ENCODE results near the gene GRWD1.

Gene GRWD1

DNA sequence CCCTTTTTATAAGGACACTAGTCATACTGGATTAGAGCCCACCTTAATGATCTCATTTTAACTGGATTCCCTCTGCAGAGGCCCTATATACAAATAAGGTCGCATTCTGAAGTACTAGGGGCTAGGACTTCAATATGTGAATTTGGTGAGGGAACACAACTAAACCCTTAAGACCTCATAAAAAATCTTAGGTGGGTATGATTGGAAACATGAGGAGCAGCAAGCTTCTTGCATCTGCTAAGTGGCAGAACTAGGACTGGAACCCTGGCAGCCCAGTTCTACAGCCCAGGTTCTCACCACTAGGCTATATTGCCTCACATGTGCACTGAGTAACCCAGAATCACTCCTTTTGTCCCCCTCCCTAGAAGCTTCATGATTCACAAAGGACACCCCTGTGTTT is 17.1 kb upstream of the GRWD1 start:
- no peak for DNase-seq

GRCh38 chr19:48433337-48433736 is 12.4 kb upstream of the GRWD1 start:
- no peak for DNase-seq

DNA sequence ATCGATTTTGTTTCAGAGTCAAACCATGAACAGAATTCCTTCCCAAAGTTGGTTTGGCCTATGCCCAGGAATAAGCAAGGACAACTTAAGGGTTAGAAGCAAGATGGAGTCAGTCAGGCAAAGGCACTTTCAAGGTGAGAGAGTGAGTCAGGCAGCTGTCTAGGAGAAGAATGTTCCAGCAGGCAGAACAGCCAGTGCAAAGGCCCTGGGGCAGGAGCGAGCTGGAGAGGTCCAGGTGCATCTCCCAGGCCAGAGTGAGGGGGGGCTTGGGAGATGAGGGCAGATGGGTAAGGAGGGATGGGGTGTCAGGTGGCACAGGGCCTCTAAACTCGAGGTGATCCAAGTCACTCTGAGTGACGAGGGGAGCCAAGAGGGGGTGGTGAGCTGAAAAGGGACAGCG is 9.2 kb upstream of the GRWD1 start:
- no peak for DNase-seq

DNA sequence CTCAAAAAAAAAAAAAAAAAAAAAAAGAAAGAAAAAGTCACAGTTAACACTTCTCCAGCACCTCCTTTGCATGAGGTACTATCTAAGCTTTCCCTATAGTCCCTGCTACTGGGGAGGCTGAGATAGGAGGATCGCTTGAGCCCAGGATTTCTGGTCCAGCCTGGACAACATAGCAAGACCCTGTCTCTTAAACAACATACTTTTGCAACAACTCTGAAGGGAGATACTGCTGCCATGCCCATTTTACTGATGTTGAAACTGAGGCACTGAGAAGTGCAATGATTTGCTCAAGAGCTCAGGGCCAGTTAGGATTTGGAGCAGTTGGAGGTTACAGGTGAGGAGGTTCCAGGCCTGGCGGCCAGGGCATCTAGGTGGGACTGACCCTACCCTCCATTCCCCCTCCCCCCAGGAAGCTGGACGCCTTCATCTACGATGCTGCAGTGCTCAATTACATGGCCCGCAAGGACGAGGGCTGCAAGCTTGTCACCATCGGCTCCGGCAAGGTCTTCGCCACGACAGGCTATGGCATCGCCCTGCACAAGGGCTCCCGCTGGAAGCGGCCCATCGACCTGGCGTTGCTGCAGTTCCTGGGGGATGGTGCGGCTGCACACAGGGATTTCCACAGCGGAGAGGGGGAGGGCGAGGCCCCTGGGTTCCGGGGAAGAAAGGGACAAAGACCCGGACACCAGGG is 4.3 kb upstream of the GRWD1 start:
- no peak for DNase-seq

DNA sequence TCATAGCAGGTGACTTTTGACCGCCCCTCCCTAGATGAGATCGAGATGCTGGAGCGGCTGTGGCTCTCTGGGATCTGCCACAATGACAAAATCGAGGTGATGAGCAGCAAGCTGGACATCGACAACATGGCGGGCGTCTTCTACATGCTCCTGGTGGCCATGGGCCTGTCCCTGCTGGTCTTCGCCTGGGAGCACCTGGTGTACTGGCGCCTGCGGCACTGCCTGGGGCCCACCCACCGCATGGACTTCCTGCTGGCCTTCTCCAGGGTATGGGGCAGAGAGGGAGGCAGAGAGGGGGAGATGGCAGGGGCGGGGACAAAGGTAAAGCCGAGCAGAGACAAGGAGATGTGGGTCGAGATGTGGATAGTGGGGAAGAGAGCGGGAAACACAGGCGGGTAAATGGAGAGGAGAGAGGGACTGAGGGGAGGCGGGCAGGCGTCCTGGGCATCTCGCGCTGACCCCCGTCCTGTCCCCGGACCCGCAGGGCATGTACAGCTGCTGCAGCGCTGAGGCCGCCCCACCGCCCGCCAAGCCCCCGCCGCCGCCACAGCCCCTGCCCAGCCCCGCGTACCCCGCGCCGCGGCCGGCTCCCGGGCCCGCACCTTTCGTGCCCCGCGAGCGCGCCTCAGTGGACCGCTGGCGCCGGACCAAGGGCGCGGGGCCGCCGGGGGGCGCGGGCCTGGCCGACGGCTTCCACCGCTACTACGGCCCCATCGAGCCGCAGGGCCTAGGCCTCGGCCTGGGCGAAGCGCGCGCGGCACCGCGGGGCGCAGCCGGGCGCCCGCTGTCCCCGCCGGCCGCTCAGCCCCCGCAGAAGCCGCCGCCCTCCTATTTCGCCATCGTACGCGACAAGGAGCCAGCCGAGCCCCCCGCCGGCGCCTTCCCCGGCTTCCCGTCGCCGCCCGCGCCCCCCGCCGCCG is 3.4 kb upstream of the GRWD1 start:
- no peak for DNase-seq

- DNase-seq, result peak in 1 of 4 experiments; percentile 12
Observed at GRCh38 chr19:48443256-48443655, 2.5 kb upstream of the GRWD1 start.

DNA sequence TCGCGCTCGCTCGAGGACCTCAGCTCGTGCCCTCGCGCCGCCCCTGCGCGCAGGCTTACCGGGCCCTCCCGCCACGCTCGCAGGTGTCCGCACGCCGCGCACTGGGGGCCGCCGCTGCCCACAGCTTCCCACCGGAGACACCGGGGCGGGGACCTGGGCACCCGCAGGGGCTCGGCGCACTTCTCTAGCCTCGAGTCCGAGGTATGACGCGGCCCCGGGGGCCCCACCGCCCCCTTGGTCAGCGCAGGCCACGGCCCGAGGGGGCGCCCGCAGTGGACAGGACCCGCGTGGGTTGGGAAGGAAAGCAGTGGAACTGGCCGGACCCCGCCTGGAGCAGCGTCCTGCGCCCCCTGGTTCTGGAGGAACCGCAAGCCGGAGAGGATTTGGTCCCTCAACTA is 2.1 kb upstream of the GRWD1 start:
- DNase-seq, result no peak

GRCh38 chr19:48444129-48444935 is 1.5 kb upstream of the GRWD1 start:
- DNase-seq, result no peak

DNA sequence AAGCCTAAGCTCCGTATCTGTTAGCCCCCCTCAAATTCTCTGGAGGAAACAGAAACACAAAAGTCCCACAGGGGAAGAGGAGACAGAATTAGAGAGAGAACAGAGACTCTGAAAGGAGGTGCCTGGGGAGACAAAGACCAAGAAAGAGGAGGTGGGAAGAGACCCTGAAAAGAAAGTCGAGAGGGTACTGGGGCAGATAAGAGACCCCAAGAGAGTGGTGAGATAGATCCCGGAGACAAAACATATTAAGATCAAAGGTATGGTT is 915 bp upstream of the GRWD1 start:
- no peak for DNase-seq

GRCh38 chr19:48445256-48445605 is 552 bp upstream of the GRWD1 start:
- no peak for DNase-seq

DNA sequence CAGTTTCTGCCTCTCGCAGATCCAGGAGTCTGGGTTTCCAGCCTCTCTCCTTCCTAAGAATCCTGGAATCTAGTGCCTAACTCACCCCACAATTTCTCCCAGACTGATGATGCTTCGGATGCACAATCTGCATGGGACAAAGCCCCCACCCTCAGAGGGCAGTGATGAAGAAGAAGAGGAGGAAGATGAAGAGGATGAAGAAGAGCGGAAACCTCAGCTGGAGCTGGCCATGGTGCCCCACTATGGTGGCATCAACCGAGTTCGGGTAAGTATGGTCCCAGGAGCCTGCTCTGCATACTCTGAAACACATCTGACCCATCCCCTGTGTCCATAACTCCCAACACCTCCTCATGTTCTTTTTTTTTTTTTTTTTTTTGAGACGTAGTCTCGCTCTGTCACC is 796 bp downstream of the GRWD1 start:
- no peak for DNase-seq

- DNase-seq, result no peak
Observed at GRCh38 chr19:48448563-48448962, 2.8 kb downstream of the GRWD1 start.

- DNase-seq, result no peak
Observed at GRCh38 chr19:48450441-48450840, 4.7 kb downstream of the GRWD1 start.

- DNase-seq, result no peak
Observed at GRCh38 chr19:48450863-48451262, 5.1 kb downstream of the GRWD1 start.

GRCh38 chr19:48451624-48452023 is 5.8 kb downstream of the GRWD1 start:
- no peak for DNase-seq

- DNase-seq, result no peak
Observed at GRCh38 chr19:48452289-48453190, 6.8 kb downstream of the GRWD1 start.

DNA sequence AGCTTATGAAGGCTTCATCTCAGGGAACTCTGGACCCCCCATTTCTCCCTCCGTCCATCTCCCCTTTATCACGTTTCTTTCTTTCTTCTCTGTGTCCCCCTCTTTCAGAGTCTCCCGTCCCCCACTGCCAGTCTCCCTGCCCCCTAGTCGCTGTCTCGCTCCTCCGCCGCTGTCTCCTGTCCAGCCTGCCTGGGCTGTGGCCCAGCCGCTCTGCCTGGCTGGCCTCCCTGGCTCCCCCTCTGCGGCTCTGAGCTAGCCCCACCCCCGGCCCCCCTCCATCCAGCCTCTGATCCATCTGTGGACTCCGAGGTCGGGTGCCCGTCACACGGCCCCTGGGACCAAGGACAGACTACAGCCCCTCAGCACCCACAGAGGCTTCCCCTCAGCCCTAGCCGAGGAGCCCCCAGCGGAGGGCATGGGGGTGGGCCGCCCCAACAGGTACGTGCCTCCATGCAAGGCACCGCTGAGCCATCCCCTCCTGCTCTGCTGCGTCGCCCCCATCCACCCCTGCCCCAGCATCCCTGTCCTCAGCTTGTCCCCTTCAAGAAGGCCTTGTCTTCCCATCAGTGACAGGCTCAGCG is 8.5 kb downstream of the GRWD1 start:
- no peak for DNase-seq

GRCh38 chr19:48455171-48455907 is 9.6 kb downstream of the GRWD1 start, which contains the start of gene KCNJ14:
KCNJ14 (plus strand) TSS chr19:48455574; CDS start chr19:48461725, 6,151 bp downstream.
- DNase-seq, result no peak

- DNase-seq, result no peak
Observed at GRCh38 chr19:48455908-48456562, 10.3 kb downstream of the GRWD1 start.

GRCh38 chr19:48456864-48457263 is 11.1 kb downstream of the GRWD1 start:
- DNase-seq, result no peak

DNA sequence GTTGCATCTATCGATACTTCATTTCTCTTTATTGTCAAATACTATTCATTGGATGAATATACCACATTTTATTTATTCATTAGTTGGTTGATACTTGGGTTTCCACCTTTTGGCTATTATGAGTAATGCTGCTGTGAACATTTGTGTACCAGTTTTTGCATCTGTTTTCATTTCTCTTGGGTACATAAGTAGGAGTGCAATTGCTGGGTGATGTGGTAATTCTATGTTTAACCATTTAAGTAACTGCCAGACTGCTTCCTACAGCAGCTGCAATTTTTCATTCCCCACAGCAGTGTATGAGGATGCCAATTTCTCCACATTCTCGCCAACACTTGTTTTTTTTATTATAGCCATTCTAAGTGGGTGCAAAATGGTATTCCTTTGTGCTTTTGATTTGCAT is 12.2 kb downstream of the GRWD1 start:
- DNase-seq, result no peak
